Naive thymus-derived CD8-positive, alpha-beta T cell (primary cell): ENCODE results near the gene TUBGCP2. TPM values are rescaled to one million over a fixed set of nuclear protein-coding genes. Genes with fewer than 3 reads are reported as not detected.
A peak's percentile ranks its signal among the peaks of the same experiment; 100 is the strongest.

Experiments used
- ATAC-seq, 2 donors: fragments of 150-1000 bp; cut with Tn5 transposase in 1 of 2; sonication (Bioruptor Pico), chemical (Tn5 transposase) in 1 of 2; 1 replicate in 1 of 2; 2 replicates in 1 of 2; pipeline ENCODE4 v1.10.0; 2021; ENCODE audit warnings: mild to moderate bottlenecking in 2 of 2, moderate library complexity in 2 of 2
- POLR2A ChIA-PET: fragments of 350-600 bp; sonication (Branson Sonifier 250); formaldehyde crosslinking; loops from one replicate; lab custom pipeline; 2021; ENCODE audit warnings: antibody characterized with exemption; lab: Charles Lee
- DNase-seq, 10 donors: peaks; one replicate each; pipeline versions ENCODE4 v3.0.0 to v3.0.0-alpha.2; 2020 to 2022
- H3K27ac Mint-ChIP-seq, 10 donors: one replicate each; pipeline ENCODE4 v1.8.0; 2020 to 2022; ENCODE audit warnings: mild to moderate bottlenecking in 10 of 10, mixed read lengths in 10 of 10, moderate library complexity in 4 of 10, inconsistent platforms in 1 of 10
- H3K27me3 Mint-ChIP-seq, 5 donors: one replicate each; pipeline ENCODE4 v1.8.0; 2021 to 2022; ENCODE audit warnings: mixed read lengths in 5 of 5
- H3K36me3 Mint-ChIP-seq, 3 donors: one replicate each; pipeline ENCODE4 v1.8.0; 2020 to 2022; ENCODE audit warnings: mixed read lengths in 3 of 3, mild to moderate bottlenecking in 2 of 3, inconsistent platforms in 1 of 3
- H3K4me1 Mint-ChIP-seq, 4 donors: one replicate each; pipeline ENCODE4 v1.8.0; 2021 to 2022; ENCODE audit warnings: mixed read lengths in 4 of 4
- H3K4me3 Mint-ChIP-seq, 10 donors: one replicate each; pipeline ENCODE4 v1.8.0; 2020 to 2022; ENCODE audit warnings: mild to moderate bottlenecking in 10 of 10, mixed read lengths in 10 of 10, moderate library complexity in 6 of 10, inconsistent platforms in 1 of 10
- H3K9me3 Mint-ChIP-seq, 9 donors: one replicate each; pipeline ENCODE4 v1.8.0; 2020 to 2022; ENCODE audit warnings: mixed read lengths in 9 of 9, mild to moderate bottlenecking in 3 of 9, inconsistent platforms in 1 of 9, moderate library complexity in 1 of 9
- polyA plus RNA-seq, 3 donors: library from polyadenylated mRNA; unstranded; fragments of 300-500 nt; fragmentation: Illumina TruSeq; gene quantifications; one replicate each; pipeline ENCODE4 v1.2.3, GENCODE V29; 2021
- total RNA-seq, 8 experiments: library from RNA in 2 of 8; stranded (reverse) in 2 of 8; gene quantifications; one replicate each; pipeline ENCODE4 v1.2.3 and lab custom pipeline; 2021 to 2026

The TUBGCP2 gene
- total and polyA plus RNA-seq, 5 experiments from 2014 or later: 24.7 to 72.9 (median 35.6) TPM

DNA sequence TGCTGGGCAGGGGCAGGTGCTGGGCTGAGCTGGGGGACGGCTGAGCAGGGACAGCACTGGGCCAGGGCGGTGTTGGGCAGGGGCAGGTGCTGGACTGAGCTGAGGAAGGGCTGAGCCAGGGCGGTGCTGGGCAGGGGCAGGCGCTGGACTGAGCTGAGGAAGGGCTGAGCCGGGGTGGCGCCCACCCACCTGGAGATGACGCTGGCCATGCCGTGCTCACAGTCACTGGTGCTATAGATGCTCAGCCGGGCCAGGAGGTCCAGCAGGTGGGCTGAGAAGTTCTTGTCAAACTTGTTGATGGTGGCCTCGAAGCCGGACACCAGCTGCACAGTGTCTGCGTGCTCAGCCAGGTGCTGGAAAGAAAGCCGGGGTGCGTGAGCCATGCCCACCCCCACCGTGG, 27.6 kb downstream of the TUBGCP2 start:
- Mint-ChIP-seq H3K27me3 (no peaks in the 10 kb centered on the region), H3K27ac (peak overlapping the region in 1 of 10 donors; percentile 89), H3K4me1 (peaks cover 4 to 33% (median 20%) of the 10 kb centered on the region in 4 donors), H3K4me3 (no peak overlapping the region), H3K9me3 (no peaks in the 10 kb centered on the region), H3K36me3 (peaks cover 4 to 40% (median 16%) of the 10 kb centered on the region in 3 donors)
- DNase-seq (no peak), ATAC-seq (no peak)
- POLR2A ChIA-PET: no interaction called here

DNA sequence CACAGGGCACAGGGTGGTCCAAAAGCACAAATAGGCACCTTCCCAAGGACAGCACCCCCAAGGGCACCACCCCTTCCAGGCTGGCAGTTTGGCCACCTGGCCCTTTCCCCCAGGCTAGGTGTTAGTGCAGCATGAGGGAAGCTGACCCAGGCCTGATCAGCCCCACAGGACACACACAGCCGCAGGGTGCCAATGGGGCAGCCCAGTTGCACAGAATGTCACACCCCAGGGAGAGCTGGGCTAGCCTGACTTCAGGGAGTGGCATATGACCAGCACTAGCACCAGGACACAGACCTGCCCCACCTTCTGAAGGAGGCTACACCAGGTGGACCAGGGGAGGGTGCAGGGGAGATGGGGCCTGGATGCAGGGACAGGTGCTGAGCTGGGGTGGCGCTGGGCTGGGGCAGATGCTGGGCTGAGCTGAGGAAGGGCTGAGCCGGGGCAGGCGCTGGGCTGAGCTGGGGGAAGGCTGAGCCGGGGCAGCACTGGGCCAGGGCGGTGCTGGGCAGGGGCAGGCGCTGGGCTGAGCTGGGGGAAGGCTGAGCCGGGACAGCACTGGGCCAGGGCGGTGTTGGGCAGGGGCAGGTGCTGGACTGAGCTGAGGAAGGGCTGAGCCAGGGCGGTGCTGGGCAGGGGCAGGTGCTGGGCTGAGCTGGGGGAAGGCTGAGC, 28.1 kb downstream of the TUBGCP2 start:
- Mint-ChIP-seq H3K27ac (peak overlapping the region in 2 of 10 donors; percentile 75 to 89), H3K9me3 (no peaks in the 10 kb centered on the region), H3K27me3 (no peaks in the 10 kb centered on the region), H3K4me1 (peaks cover 4 to 39% (median 25%) of the 10 kb centered on the region in 4 donors), H3K4me3 (no peak overlapping the region), H3K36me3 (peaks cover 0 to 35% (median 12%) of the 10 kb centered on the region in 3 donors)
- POLR2A ChIA-PET: no interaction called here
- ATAC-seq (no peak), DNase-seq (no peak)

DNA sequence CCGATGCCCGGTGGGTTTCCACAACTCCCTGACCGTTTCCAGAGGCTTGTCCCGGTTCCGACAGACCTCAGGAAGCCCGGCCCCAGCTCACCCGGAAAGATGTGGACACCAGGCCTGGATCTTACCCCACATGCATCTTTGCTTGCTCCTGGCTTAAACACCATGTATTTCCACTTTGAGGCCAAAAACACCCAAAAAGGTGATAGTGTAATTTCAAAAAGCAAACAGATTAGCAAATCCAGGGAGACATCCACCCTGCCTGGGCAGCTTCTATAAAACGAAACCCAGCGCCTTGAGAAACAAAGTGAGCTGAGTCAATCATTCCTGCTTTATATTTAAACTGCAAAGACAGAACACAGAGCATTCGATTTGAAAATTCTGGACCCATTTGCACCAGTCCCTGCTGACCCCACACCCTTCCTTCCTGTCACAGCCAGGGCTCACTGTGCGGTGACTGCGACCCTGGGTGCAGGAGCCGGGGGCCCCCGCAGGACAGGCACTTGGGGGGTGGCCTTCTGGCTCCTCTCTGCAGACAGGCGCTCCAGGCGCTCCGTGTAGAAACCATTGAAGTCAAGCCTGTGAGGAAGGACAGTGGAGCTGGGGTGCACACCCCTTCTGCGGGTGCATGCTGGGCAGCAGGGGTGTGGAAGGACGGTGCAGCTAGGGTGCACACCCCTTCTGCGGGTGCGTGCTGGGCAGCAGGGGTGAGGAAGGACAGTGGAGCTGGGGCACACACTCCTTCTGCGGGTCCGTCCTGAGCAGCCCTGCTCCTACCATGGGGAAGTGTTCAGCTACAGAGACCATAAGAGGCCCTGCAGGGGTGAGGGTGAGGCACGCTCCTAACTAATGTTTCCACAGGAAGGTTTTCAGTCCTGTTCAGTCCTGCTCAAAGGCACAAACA, 29.1 kb downstream of the TUBGCP2 start:
- no peak for ATAC-seq
- Mint-ChIP-seq H3K4me1 (peaks cover 4 to 47% (median 34%) of the 10 kb centered on the region in 4 donors), H3K9me3 (no peaks in the 10 kb centered on the region), H3K27ac (peak overlapping the region in 6 of 10 donors; percentile 25 to 99 (median 64)), H3K36me3 (peaks cover 0 to 25% (median 8%) of the 10 kb centered on the region in 3 donors), H3K27me3 (no peaks in the 10 kb centered on the region), H3K4me3 (peak overlapping the region in 1 of 10 donors; percentile 39)
- POLR2A ChIA-PET: no interaction called here
- DNase-seq: no peak

DNA sequence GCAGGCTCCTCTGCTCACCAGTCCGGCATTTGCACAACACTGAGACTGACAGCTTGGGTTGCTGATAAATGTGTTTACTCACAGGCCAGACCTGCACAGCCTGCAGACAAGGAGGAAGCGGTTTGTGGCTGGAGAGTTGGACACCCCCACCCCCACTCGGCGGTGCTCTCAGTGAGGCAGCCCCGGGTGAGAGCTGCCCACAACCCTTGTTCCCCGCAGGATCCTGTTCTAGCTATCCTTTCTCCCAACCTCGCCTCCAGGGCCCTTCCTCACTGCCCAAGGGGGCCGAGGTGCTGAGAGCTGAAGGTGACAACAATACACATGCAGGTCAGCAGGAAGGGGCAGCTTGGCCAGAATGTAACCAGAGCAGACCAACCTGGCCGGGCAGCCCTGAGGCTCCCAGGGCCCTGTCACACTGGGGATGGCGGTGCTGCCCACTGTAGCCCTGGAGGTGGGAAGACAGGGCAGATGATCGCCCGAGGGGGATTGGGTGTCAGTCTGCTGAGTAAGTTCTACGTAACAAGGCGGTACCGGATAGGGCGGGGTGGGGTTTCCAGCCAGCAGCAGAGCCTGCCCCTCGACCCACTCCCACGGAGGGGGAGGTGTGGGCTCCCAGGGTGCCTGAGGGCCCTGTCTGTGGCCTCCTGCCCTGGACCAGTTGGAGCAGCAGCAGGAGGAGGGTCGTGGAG, 30.0 kb downstream of the TUBGCP2 start:
- Mint-ChIP-seq H3K9me3 (no peaks in the 10 kb centered on the region), H3K36me3 (peaks cover 0 to 17% (median 2%) of the 10 kb centered on the region in 3 donors), H3K27me3 (no peaks in the 10 kb centered on the region), H3K27ac (peak overlapping the region; percentile 43 to 99 (median 84)), H3K4me1 (peaks cover 4 to 47% (median 34%) of the 10 kb centered on the region in 4 donors), H3K4me3 (peak overlapping the region in 9 of 10 donors; percentile 6 to 87 (median 62))
- ATAC-seq (no peak), DNase-seq (peak in 4 of 10 donors; percentile 15 to 61 (median 40))
- POLR2A ChIA-PET: interaction anchor here (0.8 to 2.2 kb wide), 2 partner anchors 15 to 29 kb away, joined by 8 read pairs; partner anchors contain the start of genes TUBGCP2 and ZNF511

DNA sequence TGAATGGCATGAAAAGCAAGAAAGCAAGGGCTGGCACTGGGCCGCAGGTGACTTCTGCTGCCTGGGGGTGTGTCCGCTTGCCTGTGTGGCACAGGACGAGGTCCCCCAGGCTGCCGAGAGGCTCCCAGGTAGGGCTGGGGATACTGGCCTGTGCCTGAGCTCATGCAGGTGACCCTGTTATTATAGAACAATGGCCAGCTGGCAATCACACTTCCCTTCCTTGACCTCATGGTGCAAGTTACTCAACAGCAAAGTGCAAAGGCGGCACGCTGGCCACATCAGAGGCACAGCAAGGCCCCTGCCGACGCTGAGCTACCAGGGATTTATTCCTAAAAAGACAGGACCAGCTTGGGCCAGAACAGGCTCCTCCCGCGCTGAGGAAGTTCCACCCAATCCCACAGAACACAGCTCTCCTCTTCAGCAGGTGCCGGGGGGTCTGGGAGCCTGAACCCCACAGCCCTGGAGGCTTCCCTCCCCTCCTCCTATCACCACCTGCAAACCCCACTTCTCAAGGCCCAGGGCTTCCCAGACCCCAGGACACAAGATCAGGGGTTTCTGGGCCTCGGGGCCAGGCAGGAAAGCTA, 30.6 kb downstream of the TUBGCP2 start:
- Mint-ChIP-seq H3K27ac (peak overlapping the region; percentile 43 to 99 (median 84)), H3K27me3 (no peaks in the 10 kb centered on the region), H3K9me3 (no peaks in the 10 kb centered on the region), H3K36me3 (peaks cover 0 to 10% (median 2%) of the 10 kb centered on the region in 3 donors), H3K4me1 (peaks cover 4 to 47% (median 34%) of the 10 kb centered on the region in 4 donors), H3K4me3 (peak overlapping the region; percentile 14 to 87 (median 62))
- POLR2A ChIA-PET: interaction anchor here (0.8 to 2.2 kb wide), 3 partner anchors 14 to 30 kb away, joined by 3 to 8 read pairs (median 8); partner anchors contain the start of genes TUBGCP2 and ZNF511
- DNase-seq (peak in 1 of 10 donors; percentile 10), ATAC-seq (no peak)

DNA sequence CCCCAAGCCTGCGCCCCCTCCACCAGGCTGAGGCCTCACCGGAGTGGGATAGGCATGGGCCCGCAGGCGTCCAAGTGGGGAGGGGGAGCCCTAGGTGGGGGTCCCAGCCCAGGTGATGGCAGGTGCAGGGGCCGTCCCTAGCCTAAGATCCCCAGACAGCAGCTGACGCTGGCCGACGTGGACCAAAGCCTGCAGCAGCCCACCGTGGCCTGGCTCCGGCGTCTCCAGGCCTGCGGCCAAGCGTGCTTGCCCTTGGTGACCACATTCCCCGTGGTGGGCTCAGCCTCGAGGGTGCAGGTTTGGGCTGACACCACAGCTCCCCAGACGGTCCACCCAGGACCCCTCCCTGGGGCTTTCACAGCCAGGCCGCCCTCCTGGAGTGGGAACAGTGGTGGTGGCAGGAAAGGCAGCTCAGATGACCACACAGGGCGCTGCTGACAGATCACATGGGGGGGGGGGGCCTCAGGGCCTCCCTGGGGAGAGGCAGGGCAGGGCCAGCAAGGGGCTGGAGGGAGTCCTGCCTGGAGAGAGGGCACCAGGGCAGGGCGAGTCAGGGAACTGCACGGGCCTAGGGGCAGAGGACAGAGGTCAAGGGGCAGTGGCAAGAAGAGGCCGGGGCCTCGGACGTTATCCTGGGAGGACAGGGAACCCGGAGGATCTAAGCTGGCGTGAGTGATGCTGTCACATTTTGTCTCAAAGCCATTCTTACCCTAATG, 31.2 kb downstream of the TUBGCP2 start:
- peak overlapping the region; percentile 39 to 87 (median 64) for H3K4me3 Mint-ChIP-seq
- peaks cover 4 to 47% (median 34%) of the 10 kb centered on the region in 4 donors for H3K4me1 Mint-ChIP-seq
- H3K36me3 Mint-ChIP-seq: peaks cover 0 to 7% (median 2%) of the 10 kb centered on the region in 3 donors
- peak overlapping the region; percentile 43 to 99 (median 84) for H3K27ac Mint-ChIP-seq
- ATAC-seq (no peak), DNase-seq (no peak)
- no peaks in the 10 kb centered on the region for H3K9me3 Mint-ChIP-seq
- no peaks in the 10 kb centered on the region for H3K27me3 Mint-ChIP-seq
- POLR2A ChIA-PET: interaction anchor here (1.0 to 5.3 kb wide), 4 partner anchors 14 to 100 kb away, joined by 3 to 39 read pairs (median 6); partner anchors contain the start of genes TUBGCP2 and ZNF511

DNA sequence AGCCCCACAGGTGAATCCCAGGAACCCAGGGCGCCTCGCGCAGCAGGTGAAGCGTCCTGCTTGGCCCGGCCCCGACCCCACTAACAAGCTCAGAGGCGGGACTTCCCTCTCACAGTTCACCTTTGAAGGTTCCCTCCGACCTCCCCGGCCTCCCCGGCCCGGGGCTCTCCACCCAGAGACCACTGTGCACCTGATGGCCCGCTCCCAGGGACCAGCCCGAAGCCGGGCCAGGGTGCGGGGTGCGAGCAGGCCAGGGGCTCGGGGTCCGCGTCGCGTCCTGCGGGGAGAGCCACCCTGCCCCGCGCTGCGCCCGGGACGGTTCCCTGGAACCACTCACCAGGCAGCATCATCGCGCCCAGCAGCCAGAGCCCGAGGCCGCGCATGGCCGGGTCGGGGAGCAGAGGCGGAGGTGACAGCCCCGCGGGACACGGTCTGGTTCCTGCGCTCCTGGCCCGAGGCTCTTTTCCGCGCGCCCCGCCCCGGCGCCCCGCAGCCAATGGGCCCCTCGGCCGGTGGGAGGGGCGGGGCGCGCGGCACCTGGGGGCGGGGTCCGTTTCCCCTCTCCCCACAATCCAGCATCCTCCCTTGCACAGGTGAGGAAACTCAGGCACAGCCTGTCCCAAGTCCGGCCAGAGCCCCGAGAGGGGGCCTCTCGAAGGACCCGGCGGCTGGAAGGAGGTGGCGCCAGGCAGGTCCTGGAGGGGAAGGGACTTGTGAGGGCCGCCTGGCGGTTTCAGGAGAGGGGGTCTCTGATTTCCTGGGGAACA, 32.1 kb downstream of the TUBGCP2 start, which contains the start of gene ADAM8:
TSS of gene ADAM8 (minus strand) at position 434 of the 767 bp plus-strand sequence. CDS start at position 383, 51 bp downstream.
- ATAC-seq: peak; percentile 29 to 53
- peak within 1 kb of the TSS; percentile 43 to 99 (median 90) for H3K27ac Mint-ChIP-seq
- peak in 9 of 10 donors; percentile 33 to 71 (median 47) for DNase-seq
- POLR2A ChIA-PET: interaction anchor here (0.6 to 5.3 kb wide), 6 partner anchors 13 to 187 kb away, joined by 3 to 39 read pairs (median 5); partner anchors contain the start of genes TUBGCP2 and ZNF511
- peaks cover 0 to 2% (median 0%) of the 10 kb centered on the region in 3 donors for H3K36me3 Mint-ChIP-seq
- H3K4me3 Mint-ChIP-seq: peak within 1 kb of the TSS; percentile 79 to 88 (median 85)
- peaks cover 4 to 45% (median 34%) of the 10 kb centered on the region in 4 donors for H3K4me1 Mint-ChIP-seq
- no peaks in the 10 kb centered on the region for H3K9me3 Mint-ChIP-seq
- no peaks in the 10 kb centered on the region for H3K27me3 Mint-ChIP-seq

DNA sequence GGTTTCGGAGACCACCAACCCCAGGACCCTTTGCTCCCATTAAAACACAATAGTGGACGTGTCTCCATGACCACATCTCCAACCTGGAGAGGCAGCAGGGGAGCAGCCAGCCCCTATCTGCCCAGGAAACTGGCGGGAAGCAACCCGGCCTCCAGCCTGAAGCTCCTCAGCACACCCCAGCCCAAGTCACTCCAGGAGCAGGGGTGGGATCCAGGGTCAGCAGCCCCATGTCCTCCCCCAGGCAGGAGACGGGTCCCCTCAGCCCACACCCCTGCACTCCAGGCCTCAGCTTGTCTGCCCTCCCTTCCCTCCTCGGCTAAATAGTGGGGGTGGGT, 32.6 kb downstream of the TUBGCP2 start:
- peaks cover 4 to 45% (median 34%) of the 10 kb centered on the region in 4 donors for H3K4me1 Mint-ChIP-seq
- peaks cover 0 to 2% (median 0%) of the 10 kb centered on the region in 3 donors for H3K36me3 Mint-ChIP-seq

DNA sequence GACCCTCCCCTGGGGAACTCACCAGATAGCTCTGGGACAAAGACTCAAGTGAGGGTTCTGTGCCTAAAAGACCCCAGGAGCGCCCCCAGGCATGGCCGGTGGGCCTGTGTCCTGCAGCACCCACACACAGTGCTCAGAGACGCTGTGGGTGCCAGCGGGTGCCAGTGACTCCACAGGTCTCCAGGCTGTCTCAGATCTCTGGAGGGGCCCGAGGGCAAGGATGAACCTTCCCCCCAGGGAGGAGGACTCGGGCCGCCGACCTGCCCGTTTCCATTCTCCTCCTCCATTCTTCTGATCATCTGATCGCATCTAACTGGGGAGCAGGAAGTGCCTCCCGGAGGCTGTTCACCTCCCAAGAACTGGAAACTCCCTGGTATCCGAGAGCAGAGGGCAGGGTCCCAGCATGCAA, 33.0 kb downstream of the TUBGCP2 start:
- ATAC-seq: peak; percentile 38 to 51
- H3K36me3 Mint-ChIP-seq: peaks cover 0 to 2% (median 0%) of the 10 kb centered on the region in 3 donors
- no peaks in the 10 kb centered on the region for H3K27me3 Mint-ChIP-seq

More for the DNA sequence above, 32.6 kb downstream of the TUBGCP2 start:
- no peak for ATAC-seq
- H3K27me3 Mint-ChIP-seq: no peaks in the 10 kb centered on the region
- POLR2A ChIA-PET: interaction anchor here (0.6 to 5.3 kb wide), 4 partner anchors 12 to 188 kb away, joined by 3 to 39 read pairs (median 6); no protein-coding TSS in a partner anchor
- peak overlapping the region; percentile 79 to 88 (median 85) for H3K4me3 Mint-ChIP-seq
- DNase-seq: peak in 1 of 10 donors; percentile 4
- peak overlapping the region; percentile 43 to 95 (median 90) for H3K27ac Mint-ChIP-seq
- H3K9me3 Mint-ChIP-seq: no peaks in the 10 kb centered on the region

More for the DNA sequence above, 33.0 kb downstream of the TUBGCP2 start:
- Mint-ChIP-seq H3K9me3 (no peaks in the 10 kb centered on the region), H3K4me3 (peak overlapping the region; percentile 79 to 88 (median 85)), H3K4me1 (peaks cover 4 to 45% (median 34%) of the 10 kb centered on the region in 4 donors), H3K27ac (peak overlapping the region; percentile 60 to 95 (median 90))
- POLR2A ChIA-PET: interaction anchor here (0.6 to 5.3 kb wide), 5 partner anchors 12 to 176 kb away, joined by 3 to 39 read pairs (median 6); no protein-coding TSS in a partner anchor
- DNase-seq: peak in 5 of 10 donors; percentile 35 to 45 (median 40)
